ENCODE measurements around the gene ZCWPW1.
"Not testable (repeated sequence)": the region's sequence is repeated elsewhere in the genome, so short reads cannot be mapped to it uniquely, and the experiment has no call there.

The ZCWPW1 gene

GRCh38 chr7:100372694-100373093 is 55.8 kb downstream of the ZCWPW1 start:
- Histone ChIP-seq H3K36me3 (ENCODE audit: control insufficient read depth, insufficient read depth, low read length) (no peaks in the 10 kb centered on the region), H3K9me3 (ENCODE audit: control insufficient read depth, low read length) (no peaks in the 10 kb centered on the region), H3K27me3 (ENCODE audit: control insufficient read depth, insufficient read depth, low read length) (no peaks in the 10 kb centered on the region), H3K9ac (ENCODE audit: low read length) (no peak overlapping the region), H3K4me3 (ENCODE audit: low read length) (no peak overlapping the region), H3K4me1 (ENCODE audit: control insufficient read depth, insufficient read depth, low read length) (no peaks in the 10 kb centered on the region)

GRCh38 chr7:100372256-100372655 is 56.2 kb downstream of the ZCWPW1 start:
- Histone ChIP-seq H3K9me3 (ENCODE audit: control insufficient read depth, low read length) (no peaks in the 10 kb centered on the region), H3K4me1 (ENCODE audit: control insufficient read depth, insufficient read depth, low read length) (no peaks in the 10 kb centered on the region), H3K36me3 (ENCODE audit: control insufficient read depth, insufficient read depth, low read length) (no peaks in the 10 kb centered on the region), H3K4me3 (ENCODE audit: low read length) (no peak overlapping the region), H3K27me3 (ENCODE audit: control insufficient read depth, insufficient read depth, low read length) (no peaks in the 10 kb centered on the region), H3K9ac (ENCODE audit: low read length) (no peak overlapping the region)

- Histone ChIP-seq H3K9ac (ENCODE audit: low read length) (no peak overlapping the region), H3K27me3 (ENCODE audit: control insufficient read depth, insufficient read depth, low read length) (no peaks in the 10 kb centered on the region), H3K4me3 (ENCODE audit: low read length) (no peak overlapping the region), H3K9me3 (ENCODE audit: control insufficient read depth, low read length) (no peaks in the 10 kb centered on the region), H3K36me3 (ENCODE audit: control insufficient read depth, insufficient read depth, low read length) (no peaks in the 10 kb centered on the region), H3K4me1 (ENCODE audit: control insufficient read depth, insufficient read depth, low read length) (no peaks in the 10 kb centered on the region)
Observed at GRCh38 chr7:100371561-100372171, 56.8 kb downstream of the ZCWPW1 start.

- Histone ChIP-seq H3K4me1 (ENCODE audit: control insufficient read depth, insufficient read depth, low read length) (no peaks in the 10 kb centered on the region), H3K27me3 (ENCODE audit: control insufficient read depth, insufficient read depth, low read length) (no peaks in the 10 kb centered on the region), H3K9me3 (ENCODE audit: control insufficient read depth, low read length) (no peaks in the 10 kb centered on the region)
Observed at GRCh38 chr7:100370746-100371145, 57.8 kb downstream of the ZCWPW1 start.

GRCh38 chr7:100370303-100370702 is 58.2 kb downstream of the ZCWPW1 start:
- Histone ChIP-seq H3K4me3 (ENCODE audit: low read length) (no peak overlapping the region), H3K27me3 (ENCODE audit: control insufficient read depth, insufficient read depth, low read length) (no peaks in the 10 kb centered on the region), H3K36me3 (ENCODE audit: control insufficient read depth, insufficient read depth, low read length) (no peaks in the 10 kb centered on the region), H3K4me1 (ENCODE audit: control insufficient read depth, insufficient read depth, low read length) (no peaks in the 10 kb centered on the region), H3K9me3 (ENCODE audit: control insufficient read depth, low read length) (no peaks in the 10 kb centered on the region), H3K9ac (ENCODE audit: low read length) (no peak overlapping the region)

More at GRCh38 chr7:100370746-100371145, 57.8 kb downstream of the ZCWPW1 start:
- no peaks in the 10 kb centered on the region for H3K36me3 ChIP-seq (ENCODE audit: control insufficient read depth, insufficient read depth, low read length)
- no peak overlapping the region for H3K4me3 ChIP-seq (ENCODE audit: low read length)
- no peak overlapping the region for H3K9ac ChIP-seq (ENCODE audit: low read length)

DNA sequence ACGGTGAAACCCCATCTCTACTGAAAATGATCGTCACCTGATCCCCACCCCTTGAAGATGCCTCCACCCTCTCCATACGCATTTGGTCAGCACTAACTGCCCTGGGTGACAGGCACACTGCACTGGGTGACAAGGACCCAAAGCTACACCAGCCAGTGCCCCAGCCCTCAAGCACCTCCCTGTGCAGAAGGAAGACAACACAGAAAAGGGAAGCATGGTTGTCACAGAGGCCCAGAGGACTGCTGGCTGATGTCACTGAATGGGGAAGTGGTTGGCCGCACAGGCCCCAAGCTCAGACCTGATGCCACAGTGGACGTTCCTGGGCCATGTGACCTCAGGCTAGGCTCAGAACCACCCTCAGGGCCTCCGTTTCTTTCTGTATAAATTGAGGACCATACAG is 59.4 kb downstream of the ZCWPW1 start:
- Histone ChIP-seq H3K4me3 (ENCODE audit: low read length) (no peak overlapping the region), H3K36me3 (ENCODE audit: control insufficient read depth, insufficient read depth, low read length) (no peaks in the 10 kb centered on the region), H3K9ac (ENCODE audit: low read length) (no peak overlapping the region), H3K9me3 (ENCODE audit: control insufficient read depth, low read length) (no peaks in the 10 kb centered on the region), H3K4me1 (ENCODE audit: control insufficient read depth, insufficient read depth, low read length) (no peaks in the 10 kb centered on the region), H3K27me3 (ENCODE audit: control insufficient read depth, insufficient read depth, low read length) (no peaks in the 10 kb centered on the region)

- Histone ChIP-seq H3K4me3 (ENCODE audit: low read length) (no peak overlapping the region), H3K4me1 (ENCODE audit: control insufficient read depth, insufficient read depth, low read length) (no peaks in the 10 kb centered on the region), H3K9me3 (ENCODE audit: control insufficient read depth, low read length) (no peaks in the 10 kb centered on the region), H3K9ac (ENCODE audit: low read length) (no peak overlapping the region), H3K27me3 (ENCODE audit: control insufficient read depth, insufficient read depth, low read length) (no peaks in the 10 kb centered on the region), H3K36me3 (ENCODE audit: control insufficient read depth, insufficient read depth, low read length) (no peaks in the 10 kb centered on the region)
Observed at GRCh38 chr7:100367676-100368613, 60.6 kb downstream of the ZCWPW1 start.

DNA sequence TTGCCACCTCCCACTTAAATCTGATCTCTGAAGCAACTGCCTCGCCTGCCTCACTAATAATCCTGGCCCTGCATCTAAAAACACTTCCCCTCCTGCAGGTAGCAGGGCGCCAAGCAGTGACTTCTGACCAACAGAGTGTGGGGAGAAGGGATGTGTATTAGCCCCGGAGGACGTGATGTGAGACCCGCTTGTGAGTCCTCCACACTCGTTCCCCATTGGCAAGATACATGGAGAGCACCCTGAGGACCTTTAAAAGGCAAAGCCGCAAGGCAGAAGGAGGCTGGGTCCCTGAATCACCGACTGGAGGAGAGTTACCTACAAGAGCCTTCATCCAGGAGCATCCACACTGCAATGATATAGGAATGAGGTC is 61.3 kb downstream of the ZCWPW1 start:
- Histone ChIP-seq H3K4me3 (ENCODE audit: low read length) (no peak overlapping the region), H3K9ac (ENCODE audit: low read length) (no peak overlapping the region), H3K9me3 (ENCODE audit: control insufficient read depth, low read length) (no peaks in the 10 kb centered on the region), H3K4me1 (ENCODE audit: control insufficient read depth, insufficient read depth, low read length) (no peaks in the 10 kb centered on the region), H3K27me3 (ENCODE audit: control insufficient read depth, insufficient read depth, low read length) (no peaks in the 10 kb centered on the region), H3K36me3 (ENCODE audit: control insufficient read depth, insufficient read depth, low read length) (no peaks in the 10 kb centered on the region)

DNA sequence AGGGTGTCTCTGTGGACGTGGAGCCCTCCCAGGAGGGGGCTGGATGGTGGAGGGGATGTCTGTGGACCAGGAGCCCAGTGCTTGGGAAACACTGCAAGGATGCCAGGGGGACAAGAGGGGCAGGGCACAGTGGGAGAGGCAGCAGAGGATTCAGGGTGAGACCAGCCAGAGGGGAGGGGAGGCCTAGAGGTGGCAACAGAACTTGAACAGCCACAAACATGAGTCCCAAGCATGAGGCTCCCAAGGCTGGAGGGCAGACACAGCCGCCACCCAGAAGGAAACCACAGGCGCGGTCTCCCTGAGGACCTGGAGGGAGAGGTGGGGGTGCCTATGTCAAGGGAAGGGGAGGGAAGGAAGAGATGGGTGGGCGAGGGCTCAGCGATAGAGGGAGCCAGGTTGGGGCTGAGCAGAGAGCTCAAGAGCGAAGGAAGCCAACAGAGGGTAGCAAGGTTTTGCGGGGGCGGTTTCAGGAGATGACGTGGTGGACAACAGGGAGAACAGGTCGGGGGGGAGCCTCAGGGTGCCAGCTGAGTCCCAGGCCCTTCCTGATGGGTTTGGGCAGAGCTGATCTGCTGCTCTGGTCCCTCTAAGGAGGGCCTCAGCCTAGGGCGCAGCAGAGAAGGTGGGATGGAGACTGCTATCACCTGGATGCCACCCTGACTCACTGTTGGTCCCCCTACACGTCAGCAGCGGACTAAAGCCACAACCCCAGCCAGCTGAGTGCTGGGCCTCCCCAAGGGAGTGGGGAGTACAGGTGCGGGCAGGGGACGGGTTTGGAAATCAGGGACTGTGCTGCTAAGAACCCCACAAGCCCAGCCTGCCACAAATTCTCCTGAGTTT is 61.9 kb downstream of the ZCWPW1 start:
- no peaks in the 10 kb centered on the region for H3K27me3 ChIP-seq (ENCODE audit: control insufficient read depth, insufficient read depth, low read length)
- no peak overlapping the region for H3K4me3 ChIP-seq (ENCODE audit: low read length)
- H3K4me1 ChIP-seq (ENCODE audit: control insufficient read depth, insufficient read depth, low read length) = no peaks in the 10 kb centered on the region
- H3K36me3 ChIP-seq (ENCODE audit: control insufficient read depth, insufficient read depth, low read length) = no peaks in the 10 kb centered on the region
- H3K9me3 ChIP-seq (ENCODE audit: control insufficient read depth, low read length) = no peaks in the 10 kb centered on the region
- no peak overlapping the region for H3K9ac ChIP-seq (ENCODE audit: low read length)

- not testable (repeated sequence) for H3K4me1 ChIP-seq (ENCODE audit: control insufficient read depth, insufficient read depth, low read length); H3K27me3 ChIP-seq (ENCODE audit: control insufficient read depth, insufficient read depth, low read length); H3K9ac ChIP-seq (ENCODE audit: low read length); H3K9me3 ChIP-seq (ENCODE audit: control insufficient read depth, low read length); H3K36me3 ChIP-seq (ENCODE audit: control insufficient read depth, insufficient read depth, low read length); H3K4me3 ChIP-seq (ENCODE audit: low read length)
Observed at GRCh38 chr7:100365998-100366367, 62.5 kb downstream of the ZCWPW1 start.

- no peaks in the 10 kb centered on the region for H3K27me3 ChIP-seq (ENCODE audit: control insufficient read depth, insufficient read depth, low read length)
- H3K9me3 ChIP-seq (ENCODE audit: control insufficient read depth, low read length) = no peaks in the 10 kb centered on the region
- H3K4me3 ChIP-seq (ENCODE audit: low read length) = no peak overlapping the region
- H3K4me1 ChIP-seq (ENCODE audit: control insufficient read depth, insufficient read depth, low read length) = no peaks in the 10 kb centered on the region
- no peak overlapping the region for H3K9ac ChIP-seq (ENCODE audit: low read length)
- peaks cover under 1% of the 10 kb centered on the region for H3K36me3 ChIP-seq (ENCODE audit: control insufficient read depth, insufficient read depth, low read length)
Observed at GRCh38 chr7:100364480-100364879, 64.0 kb downstream of the ZCWPW1 start.

- not testable (repeated sequence) for H3K27me3 ChIP-seq (ENCODE audit: control insufficient read depth, insufficient read depth, low read length); H3K9me3 ChIP-seq (ENCODE audit: control insufficient read depth, low read length); H3K9ac ChIP-seq (ENCODE audit: low read length); H3K4me3 ChIP-seq (ENCODE audit: low read length); H3K4me1 ChIP-seq (ENCODE audit: control insufficient read depth, insufficient read depth, low read length); H3K36me3 ChIP-seq (ENCODE audit: control insufficient read depth, insufficient read depth, low read length)
Observed at GRCh38 chr7:100363797-100364196, 64.7 kb downstream of the ZCWPW1 start.

All from mucosa of stomach (tissue), 1 donor.